H1 (cell line): ENCODE data around the gene HIPK3.

ENCODE experiments used
- ATF3 ChIP-seq: IDR thresholded peaks from 2 replicates; pipeline ENCODE4 v1.6.1; 2011; ENCODE audit warnings: low read depth, mild to moderate bottlenecking, low read length; ENCODE audit not compliant: insufficient read depth
- EP300 ChIP-seq, 2 experiments: IDR thresholded peaks; 1 replicate in 1 of 2; 2 replicates in 1 of 2; pipeline ENCODE4 v1.6.1; 2011 to 2012; ENCODE audit warnings: low read depth in 2 of 2, low read length in 2 of 2, mild to moderate bottlenecking in 2 of 2, borderline replicate concordance in 1 of 2, inconsistent platforms in 1 of 2, moderate library complexity in 1 of 2

- TF ChIP-seq ATF3 (no peak), EP300 (IDR thresholded peaks at IDR 0.05; ENCODE audit: borderline replicate concordance in 1 of 2, low read depth in 2 of 2, low read length in 2 of 2) (no peak)
Observed at GRCh38 chr11:33350287-33350686, 93.1 kb downstream of the HIPK3 start.
